ENCODE measurements around the gene TRIP6. TPM values are rescaled to one million over a fixed set of nuclear protein-coding genes. Genes with fewer than 3 reads are reported as not detected.

The TRIP6 gene
- polyA plus RNA-seq, 3 donors, result 63.9 to 74.3 (median 64.5) TPM

DNA sequence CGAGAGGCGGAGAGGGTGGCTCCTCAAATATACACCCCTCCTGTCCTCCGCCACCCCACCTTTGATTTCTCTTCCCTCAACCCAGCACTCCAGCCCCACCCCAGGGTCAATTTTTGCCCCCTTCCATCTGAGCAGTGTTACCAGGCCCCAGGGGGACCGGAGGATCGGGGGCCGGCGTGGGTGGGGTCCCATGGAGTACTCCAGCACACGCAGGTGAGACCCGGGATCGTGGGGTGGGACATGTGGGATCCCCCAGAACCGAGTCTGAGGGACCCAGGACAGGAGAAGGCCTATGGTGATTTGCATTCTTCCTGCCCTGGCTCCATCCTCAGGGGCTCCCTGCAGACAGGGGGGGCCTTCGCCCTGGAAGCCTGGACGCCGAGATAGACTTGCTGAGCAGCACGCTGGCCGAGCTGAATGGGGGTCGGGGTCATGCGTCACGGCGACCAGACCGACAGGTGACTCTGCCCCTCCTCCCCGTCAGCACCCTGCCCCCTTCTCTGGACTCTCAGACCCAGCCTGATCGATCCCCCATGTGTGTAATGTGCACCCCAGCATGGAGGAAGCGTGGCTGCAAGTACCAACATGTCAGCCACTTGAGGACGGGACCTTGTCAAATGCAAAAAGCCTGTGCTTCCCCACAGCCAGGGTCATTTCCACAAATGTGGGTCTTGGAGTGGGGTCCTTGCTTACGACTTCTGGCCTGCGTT is 744 bp downstream of the TRIP6 start:
- no peak for DNase-seq (ENCODE audit: low read depth in 3 of 3, low spot score in 2 of 3)

DNA sequence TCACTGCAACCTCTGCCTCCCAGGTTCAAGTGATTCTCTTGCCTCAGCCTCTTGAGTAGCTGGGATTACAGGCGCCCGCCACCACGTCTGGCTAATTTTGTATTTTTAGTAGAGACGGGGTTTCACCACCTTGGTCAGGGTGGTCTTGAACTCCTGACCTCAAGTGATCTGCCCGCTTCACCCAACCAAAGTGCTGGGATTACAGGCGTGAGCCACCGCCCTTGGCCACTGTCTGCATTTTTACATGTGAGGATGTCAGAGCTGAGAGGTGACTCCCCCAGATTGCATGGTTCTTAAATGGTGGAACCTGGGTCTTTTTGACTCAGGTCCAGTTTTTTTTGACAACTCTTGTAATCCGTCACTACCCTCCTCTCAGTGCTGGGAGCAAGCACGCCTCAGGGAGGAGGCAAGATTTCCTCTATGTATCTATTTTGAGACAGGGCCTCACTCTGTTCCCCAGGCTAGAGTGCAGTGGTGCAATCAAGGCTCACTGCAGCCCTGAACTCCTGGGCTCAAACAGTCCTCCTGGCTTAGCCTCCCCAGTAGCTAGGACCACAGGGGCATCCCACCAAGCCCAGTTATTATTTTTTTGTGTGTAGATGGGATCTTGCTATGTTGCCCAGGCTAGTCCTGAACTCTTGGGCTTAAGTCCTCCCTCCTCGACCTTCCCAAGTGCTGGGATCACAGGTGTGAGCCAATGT is 6.6 kb downstream of the TRIP6 start:
- no peak for DNase-seq (ENCODE audit: low read depth in 3 of 3, low spot score in 2 of 3)

DNA sequence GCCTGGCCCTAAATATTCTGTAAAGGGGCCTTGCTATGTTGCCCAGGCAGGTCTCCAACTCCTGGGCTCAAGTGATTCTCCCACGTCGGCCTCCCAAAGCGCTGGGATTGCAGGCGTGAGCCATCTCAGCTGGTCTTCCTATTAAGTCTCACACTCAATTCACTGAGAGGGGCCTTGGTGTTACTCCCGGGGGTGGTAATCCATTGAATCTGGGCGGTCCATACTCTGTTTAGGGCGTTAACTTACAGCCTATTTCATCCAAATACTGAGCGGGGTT is 7.1 kb downstream of the TRIP6 start:
- no peak for DNase-seq (ENCODE audit: low read depth in 3 of 3, low spot score in 2 of 3)

DNA sequence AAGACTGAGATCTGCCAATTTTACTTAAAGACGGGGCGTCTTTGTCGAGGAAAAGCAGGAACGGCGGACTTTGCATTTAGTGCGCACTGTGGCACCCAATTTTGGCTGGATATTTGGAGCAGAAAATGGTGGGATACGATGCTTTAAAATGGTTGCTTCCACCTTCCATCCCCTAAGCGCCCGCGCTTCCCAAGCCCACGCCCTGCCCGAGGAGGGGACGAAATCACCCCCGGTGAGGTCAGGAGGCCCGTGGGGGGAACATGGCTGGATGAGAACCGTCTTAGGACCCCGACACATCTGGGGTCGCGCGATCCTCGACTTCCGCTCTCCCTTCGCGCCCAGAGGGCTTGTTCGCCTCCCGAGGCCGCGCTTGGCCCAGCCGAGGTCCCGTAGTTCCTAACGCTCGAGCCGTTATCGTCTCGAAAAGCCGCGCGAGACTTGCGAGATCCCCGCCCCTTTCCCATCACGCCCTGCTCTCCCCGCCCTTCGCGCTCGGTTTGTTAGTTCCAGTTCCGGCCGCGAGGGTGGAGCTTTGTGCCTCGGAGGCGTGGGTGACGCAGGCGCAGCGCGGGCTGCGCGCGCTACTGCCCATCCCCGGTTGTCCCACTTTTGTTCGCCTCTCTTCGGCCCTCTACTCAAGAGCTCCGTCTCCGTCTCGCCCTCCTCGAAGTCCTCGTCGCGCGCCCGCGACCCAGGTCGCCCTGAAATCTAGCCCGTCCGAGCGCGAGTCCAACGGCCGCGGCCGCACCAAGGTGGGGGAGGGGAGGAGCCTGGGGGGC is 7.6 kb downstream of the TRIP6 start, which contains the start of gene SRRT:
Gene SRRT (plus strand): TSS at position 527 of the 779 bp plus-strand sequence. CDS start 488 bp downstream, outside the sequence.
- peak; percentile 93 to 99 (median 96) for DNase-seq (ENCODE audit: low read depth in 3 of 3, low spot score in 2 of 3)

DNA sequence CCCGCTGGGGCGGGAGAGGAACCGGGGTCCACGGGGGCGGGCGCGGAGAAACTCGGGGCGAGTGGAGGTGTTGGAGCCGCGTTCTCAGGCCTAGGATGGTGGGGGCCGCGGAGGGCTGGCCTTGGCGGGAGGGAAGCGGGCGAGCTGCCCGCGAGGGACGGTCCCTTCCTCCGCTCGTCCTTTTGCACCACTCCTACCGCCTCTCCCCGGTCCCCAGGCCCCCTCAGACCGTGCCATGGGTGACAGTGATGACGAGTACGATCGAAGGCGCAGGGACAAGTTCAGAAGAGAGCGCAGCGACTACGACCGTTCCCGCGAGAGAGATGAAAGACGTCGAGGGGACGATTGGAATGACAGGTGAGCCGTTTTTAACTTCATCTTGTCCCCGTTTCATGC is 8.2 kb downstream of the TRIP6 start:
- DNase-seq (ENCODE audit: low read depth in 3 of 3, low spot score in 2 of 3), result no peak

DNA sequence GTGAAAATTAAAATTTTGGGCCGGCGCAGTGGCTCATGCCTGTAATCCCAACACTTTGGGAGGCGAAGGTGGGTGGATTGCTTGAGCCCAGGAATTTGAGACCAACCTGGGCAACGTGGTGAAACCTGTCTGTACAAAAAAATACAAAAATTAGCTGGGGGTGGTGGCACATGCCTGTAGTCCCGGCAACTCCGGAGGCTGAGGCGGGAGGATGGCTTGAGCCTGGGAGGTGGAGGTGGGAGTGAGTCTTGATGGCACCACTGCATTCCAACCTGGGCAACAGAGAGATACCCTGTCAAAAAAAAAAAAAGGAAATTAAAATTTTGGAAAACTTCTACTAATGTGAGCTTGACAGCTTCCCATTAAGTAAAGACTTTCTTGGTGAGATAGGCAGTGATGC is 10.8 kb downstream of the TRIP6 start:
- no peak for DNase-seq (ENCODE audit: low read depth in 3 of 3, low spot score in 2 of 3)

DNA sequence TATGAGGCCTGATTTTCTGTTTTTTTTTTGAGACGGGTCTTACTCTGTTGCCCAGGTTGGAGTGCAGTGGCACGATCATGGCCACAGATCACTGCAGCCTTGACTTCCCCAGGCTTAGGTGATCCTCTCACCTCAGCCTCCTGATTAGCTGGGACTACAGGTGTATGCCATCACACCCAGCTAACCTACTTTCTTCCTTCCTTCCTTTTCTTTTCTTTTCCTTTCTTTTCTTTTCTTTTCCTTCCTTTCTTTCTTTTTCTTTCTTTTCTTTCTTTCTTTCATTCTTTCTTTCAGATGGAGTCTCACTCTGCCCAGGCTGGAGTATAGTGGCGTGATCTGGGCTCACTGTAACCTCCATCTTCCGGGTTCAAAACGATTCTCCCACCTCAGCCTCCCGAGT is 11.5 kb downstream of the TRIP6 start:
- DNase-seq (ENCODE audit: low read depth in 3 of 3, low spot score in 2 of 3), result no peak

DNA sequence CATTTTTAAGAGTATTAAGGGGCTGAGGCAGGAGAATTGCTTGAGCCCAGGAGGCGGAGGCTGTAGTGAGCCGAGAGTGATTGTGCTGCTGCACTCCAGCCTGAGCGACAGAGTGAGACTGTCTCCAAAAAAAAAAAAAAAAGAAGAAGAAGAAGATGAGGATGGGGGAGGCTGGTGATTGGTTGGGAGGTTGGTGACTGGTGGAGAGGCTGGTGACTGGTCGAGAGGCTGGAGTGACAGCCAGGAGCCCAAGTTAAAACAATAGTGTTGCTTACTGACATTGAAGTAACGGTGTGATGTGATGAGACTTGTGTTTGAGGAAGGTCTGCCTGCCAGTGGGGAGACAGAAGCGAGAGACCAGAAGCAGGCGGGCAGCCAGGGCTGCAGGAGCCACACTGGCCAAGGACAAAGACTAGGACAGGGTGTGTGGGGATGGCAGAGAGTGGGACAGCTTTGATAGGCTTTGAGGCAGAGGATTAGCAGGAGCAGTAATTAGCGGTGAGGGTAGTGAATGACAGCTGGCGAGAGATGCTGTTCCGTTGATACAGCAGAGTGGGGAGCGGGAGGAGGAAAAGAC is 12.6 kb downstream of the TRIP6 start:
- DNase-seq (ENCODE audit: low read depth in 3 of 3, low spot score in 2 of 3), result no peak

DNA sequence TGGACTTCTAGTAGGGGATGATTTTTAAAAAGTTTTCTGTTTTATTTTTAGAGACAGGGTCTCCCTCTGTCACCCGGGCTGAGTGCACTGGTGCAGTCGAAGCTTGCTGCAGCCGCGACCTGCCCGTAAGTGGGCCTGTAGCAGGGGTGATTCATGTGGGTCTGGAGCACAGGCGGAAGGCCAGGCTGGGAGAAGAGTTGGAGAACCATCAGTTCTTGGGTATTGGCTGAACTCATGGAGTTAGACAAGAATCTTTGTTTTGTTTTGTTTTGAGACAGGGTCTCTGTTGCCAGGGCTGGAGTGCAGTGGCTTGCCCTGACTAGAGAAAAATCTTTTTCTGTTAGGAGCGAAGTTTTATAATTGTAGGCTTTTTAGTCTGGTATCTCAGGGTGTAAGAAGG is 13.5 kb downstream of the TRIP6 start:
- DNase-seq (ENCODE audit: low read depth in 3 of 3, low spot score in 2 of 3), result no peak

DNA sequence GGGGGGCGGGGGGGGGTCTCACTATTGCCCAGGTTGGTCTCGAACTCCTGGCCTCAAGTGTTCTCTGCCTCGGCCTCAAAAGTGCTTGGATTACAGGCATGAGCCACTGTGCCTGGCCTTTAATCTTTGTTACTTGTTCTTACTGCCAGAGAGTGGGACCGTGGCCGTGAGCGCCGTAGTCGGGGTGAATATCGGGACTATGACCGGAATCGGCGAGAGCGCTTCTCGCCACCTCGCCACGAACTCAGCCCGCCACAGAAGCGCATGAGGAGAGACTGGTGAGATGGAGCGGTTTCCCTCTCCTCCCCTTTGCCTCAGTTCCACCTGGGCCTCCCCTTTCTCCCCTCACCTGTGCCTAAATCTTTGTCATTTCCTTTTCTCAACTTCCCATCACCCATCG is 13.9 kb downstream of the TRIP6 start:
- DNase-seq (ENCODE audit: low read depth in 3 of 3, low spot score in 2 of 3), result no peak

DNA sequence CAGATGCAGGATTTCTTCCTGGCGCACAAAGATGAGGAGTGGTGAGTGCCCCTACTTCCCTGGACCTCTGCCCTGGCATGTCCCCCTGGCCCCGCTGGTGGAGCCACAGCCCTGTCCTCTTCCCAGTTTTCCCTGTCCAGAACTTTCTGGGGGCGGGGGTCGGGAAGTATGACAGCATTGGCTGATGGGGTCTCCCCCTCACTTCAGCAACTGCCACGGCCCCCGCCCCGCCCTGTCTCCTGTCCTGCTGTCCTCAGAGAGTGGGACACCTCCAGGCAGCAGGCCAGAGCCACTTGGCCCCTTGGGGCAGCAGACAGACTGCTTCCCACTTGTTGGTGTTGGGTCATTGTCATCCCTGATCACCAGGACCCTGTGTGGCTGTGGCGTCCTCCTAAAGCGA is 15.0 kb downstream of the TRIP6 start:
- DNase-seq (ENCODE audit: low read depth in 3 of 3, low spot score in 2 of 3), result no peak

DNA sequence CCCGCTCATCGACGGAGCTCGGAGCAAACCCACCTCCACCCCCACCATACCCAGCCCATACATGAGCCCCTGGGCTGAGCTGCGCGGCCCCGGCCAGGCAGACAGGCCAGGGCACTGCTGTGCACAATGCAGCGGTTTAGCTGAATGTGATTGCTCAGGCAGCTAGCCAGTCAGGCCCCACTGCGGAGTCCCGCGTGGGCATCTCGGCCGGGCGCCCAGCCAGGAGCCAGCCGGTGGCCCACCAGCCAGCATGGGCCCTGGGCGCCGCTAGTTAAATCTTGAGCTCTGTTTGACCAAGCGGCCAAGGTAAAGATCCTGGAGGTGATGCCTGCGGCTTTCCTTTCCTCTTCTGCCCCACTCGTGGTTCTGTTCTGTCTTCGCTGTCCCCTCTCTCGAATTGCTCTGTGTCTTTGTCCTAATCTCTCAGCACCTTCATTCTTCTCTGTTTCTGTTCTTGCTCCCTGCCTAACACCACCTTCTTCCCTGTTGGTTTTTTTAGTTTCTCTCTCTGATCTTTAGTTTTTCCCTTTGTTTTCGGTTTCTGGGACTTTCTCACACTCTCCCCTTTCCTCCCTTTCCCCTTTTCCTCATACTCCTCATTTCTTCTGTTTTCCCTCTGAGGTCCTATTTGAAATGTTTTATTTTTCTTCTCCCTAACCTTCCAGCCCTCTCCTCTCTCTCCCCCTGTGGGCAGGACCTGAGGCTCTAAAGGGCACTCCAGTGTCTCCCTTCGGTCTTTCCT is 15.8 kb downstream of the TRIP6 start:
- DNase-seq (ENCODE audit: low read depth in 3 of 3, low spot score in 2 of 3), result no peak

DNA sequence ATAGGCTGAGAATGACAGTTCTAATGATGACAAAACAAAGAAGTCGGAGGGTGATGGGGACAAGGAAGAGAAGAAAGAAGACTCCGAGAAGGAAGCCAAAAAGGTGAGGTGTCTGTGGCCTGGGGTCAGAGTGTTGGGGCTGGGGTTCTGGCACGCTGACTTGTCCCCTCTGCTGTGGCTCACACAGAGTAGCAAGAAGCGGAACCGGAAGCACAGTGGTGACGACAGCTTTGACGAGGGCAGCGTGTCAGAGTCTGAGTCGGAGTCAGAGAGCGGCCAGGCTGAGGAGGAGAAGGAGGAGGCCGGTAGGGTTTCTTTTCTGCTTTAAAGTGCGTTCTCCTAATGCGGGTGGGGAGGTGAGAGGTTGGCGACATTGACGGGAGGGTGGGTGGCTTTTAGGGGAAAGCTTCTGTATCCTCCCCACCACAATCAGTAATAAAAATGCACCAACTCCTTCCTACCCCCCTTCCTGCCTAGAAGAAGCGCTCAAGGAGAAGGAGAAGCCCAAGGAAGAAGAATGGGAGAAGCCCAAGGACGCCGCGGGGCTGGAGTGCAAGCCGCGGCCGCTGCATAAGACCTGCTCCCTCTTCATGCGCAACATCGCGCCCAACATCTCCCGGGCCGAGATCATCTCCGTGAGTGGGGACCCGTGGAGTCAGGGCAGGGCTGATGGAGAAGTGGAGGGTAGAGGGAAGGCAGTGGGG is 17.7 kb downstream of the TRIP6 start:
- no peak for DNase-seq (ENCODE audit: low read depth in 3 of 3, low spot score in 2 of 3)

DNA sequence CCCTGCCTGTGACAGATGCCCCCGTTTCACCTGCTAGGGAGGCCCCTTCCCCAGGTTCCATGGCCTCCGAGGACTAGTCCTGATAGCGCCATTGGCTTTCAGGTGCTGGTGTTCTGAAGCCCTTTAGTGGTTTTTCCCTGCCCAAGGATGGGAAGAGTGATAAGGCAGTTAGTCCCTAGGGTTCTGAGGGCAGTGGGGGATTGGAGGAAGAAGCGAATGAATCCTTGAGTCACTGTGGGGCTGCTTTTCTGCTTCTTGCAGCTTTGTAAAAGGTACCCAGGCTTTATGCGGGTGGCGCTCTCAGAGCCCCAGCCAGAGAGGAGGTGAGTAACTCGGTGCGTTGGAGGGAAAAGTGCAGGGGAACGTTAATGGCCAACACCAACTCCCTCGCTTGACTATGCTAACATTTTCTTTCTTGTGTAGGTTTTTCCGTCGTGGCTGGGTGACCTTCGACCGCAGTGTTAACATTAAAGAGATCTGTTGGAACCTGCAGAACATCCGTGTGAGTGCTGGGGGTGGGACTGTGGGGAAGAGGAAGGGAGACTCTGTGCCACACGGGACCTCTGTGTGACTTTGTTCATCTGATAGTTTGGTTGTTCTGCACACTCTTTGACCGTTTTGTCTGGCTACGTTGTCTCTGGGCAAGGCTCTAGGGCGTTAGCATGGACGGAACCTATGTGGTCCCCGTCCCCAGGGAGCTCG is 18.4 kb downstream of the TRIP6 start:
- no peak for DNase-seq (ENCODE audit: low read depth in 3 of 3, low spot score in 2 of 3)

DNA sequence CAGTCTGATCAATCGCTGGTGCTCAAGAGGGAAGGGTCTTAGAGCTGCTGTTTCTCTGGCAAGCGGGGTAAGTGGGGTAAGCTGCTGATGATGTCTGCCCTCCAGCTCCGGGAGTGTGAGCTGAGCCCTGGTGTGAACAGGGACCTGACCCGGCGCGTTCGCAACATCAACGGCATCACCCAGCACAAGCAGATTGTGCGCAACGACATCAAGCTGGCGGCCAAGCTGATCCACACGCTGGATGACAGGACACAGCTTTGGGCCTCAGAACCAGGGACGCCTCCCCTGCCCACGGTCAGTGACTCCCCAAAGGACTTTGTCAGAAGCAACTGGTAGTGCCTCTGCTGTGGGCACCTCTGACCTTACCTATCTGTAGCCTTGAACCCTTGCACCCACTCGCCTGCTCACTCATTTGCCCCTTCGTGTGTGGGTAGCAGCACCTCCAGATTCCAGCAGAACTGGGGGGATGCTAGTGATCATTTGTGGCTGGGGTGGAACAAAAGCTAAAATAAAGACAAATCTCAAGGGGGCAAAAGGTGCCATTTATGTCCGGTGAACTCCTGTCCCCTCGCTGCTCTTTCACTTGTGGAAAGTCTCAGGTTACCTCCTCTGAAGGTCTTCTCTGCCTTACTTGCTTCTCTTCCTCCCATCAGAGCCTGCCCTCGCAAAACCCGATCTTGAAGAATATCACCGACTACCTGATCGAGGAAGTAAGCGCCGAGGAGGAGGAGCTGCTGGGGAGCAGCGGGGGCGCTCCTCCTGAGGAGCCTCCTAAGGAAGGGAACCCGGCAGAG is 19.2 kb downstream of the TRIP6 start:
- no peak for DNase-seq (ENCODE audit: low read depth in 3 of 3, low spot score in 2 of 3)

DNA sequence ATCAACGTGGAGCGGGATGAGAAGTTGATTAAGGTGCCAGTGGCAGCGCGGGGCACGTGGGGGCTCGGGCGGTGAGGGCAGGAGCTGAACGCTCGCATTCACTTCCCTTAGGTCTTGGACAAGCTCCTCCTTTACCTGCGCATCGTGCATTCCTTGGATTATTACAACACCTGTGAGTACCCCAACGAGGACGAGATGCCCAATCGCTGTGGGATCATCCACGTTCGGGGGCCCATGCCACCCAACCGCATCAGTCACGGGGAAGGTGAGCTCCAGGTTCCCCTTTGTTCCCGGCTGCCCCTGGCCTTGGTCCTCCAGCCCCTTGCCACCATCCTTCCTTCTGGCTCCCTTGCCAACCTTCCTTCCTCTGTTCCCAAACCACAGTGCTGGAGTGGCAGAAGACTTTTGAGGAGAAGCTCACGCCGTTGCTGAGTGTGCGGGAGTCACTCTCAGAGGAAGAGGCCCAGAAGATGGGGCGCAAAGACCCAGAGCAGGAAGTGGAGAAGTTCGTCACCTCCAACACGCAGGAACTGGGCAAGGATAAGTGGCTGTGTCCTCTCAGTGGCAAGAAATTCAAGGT is 19.8 kb downstream of the TRIP6 start:
- DNase-seq (ENCODE audit: low read depth in 3 of 3, low spot score in 2 of 3), result no peak

DNA sequence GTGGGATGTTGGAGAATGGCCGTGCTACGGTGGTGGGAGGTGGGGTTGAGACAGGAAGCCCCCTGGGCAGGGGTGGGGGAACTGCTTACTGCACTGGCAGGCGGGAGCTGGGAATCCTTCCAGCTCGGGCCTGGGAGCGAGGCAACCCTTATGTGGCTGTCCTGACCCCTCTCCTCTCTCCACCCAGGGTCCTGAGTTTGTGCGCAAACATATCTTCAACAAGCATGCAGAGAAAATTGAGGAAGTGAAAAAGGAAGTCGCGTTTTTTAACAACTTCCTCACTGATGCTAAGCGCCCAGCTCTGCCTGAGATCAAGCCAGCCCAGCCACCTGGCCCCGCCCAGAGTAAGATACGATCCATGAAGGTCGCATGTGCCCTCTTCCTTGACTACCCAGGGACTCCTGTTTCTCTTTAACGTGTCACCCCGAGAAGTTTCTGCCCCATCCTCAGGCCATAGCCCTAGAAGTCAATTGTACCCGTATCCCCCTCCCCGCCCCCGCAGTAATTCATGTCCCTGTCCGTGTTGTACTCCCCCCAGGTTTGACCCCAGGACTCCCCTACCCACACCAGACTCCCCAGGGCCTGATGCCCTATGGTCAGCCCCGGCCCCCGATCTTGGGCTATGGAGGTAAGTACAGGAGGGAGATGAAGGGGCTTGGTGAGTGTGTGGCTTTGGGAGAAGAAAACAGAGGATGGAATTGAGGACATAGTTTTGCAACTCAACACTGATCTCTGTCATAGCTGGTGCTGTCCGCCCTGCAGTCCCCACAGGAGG is 20.5 kb downstream of the TRIP6 start:
- no peak for DNase-seq (ENCODE audit: low read depth in 3 of 3, low spot score in 2 of 3)
